ENCODE data around the gene ASIC3. TPM values are rescaled to one million over a fixed set of nuclear protein-coding genes. Genes with fewer than 3 reads are reported as not detected.

The ASIC3 gene
- total and polyA plus RNA-seq, 2 of the 4 experiments (the other 2 are of a cell fraction), result 0.74 TPM; not detected in 1

DNA sequence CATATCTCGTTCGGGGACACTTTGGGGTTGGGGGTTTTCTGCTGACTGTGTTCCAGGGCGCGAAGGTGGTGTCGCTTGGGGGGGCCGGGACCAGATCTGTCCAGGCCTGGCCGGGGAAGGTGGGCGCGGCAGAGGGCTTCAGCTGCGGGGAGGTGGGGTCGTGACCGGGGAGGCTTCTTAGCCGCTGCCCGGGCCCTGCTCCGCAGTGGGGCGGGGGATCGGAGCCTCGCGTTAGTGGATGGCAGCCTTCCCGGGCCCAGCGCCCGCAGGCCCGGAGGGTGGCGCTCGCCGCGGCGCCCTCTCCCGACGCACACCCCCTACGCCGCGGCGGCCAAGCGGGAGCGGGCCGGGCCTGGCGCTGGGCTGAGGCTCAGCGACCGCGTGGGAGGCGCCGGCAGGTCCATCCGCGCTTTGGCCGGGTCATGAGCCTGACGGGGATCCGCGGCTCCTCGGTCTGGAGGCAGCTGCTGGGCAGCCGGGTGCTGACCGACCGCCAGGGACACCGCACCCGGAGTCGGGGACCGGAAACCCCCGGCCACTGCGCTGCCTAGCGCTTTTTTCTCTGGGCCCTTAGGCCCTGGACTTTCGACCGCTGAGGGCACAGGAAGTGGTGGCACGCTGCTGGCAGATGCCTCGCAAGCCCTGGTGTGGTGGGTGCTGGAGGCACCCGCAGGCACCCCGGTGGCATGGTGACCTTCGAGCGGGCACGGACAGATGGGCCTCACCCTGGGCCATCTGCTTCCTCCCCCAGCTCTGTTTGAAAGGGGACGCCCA lies 39.1 kb downstream of the ASIC3 start:
- peak overlapping the region; percentile 82 for H2AFZ ChIP-seq (replicated peaks; ENCODE audit: low read length, poor library complexity)
- intact Hi-C loops (cut with micrococcal nuclease), result loop anchor here (2.0 kb wide), 1 partner anchor 59 kb away; the partner anchor contains the start of gene ABCB8

More for the DNA sequence above, 39.1 kb downstream of the ASIC3 start:
- dilution Hi-C loops (cut with HindIII; ENCODE audit: low sequenced_read_pairs, unreplicated experiment) (no loop called here), in situ Hi-C loops (cut with MboI; ENCODE audit: low sequenced_read_pairs) (no loop called here)
- Histone ChIP-seq H3K36me3 (ENCODE audit: control insufficient read depth, insufficient read depth, low read length) (peaks cover 6% of the 10 kb centered on the region; the same call in 1 of the 2 replicates), H3K4ac (ENCODE audit: low read depth, low read length) (peak overlapping the region; percentile 81), H2AK5ac (ENCODE audit: low read depth, low read length) (peak overlapping the region; percentile 79), H4K8ac (ENCODE audit: low read depth in 2 of 2, low read length in 2 of 2) (peak overlapping the region; percentile 8 to 59; a peak in 2 of 4 replicates), H3K27me3 (ENCODE audit: control insufficient read depth, insufficient read depth, low read length) (no peaks in the 10 kb centered on the region), H2BK15ac (ENCODE audit: low read depth, low read length) (no peak overlapping the region; the same call in 2 of the 3 replicates), H3K18ac (ENCODE audit: low read depth, low read length) (no peak overlapping the region; the same call in 1 of the 2 replicates), H3K4me3 (ENCODE audit: insufficient read depth, low read depth, low read length) (peak overlapping the region; percentile 86), H4K20me1 (ENCODE audit: insufficient read depth, low read length) (peaks cover 49% of the 10 kb centered on the region), H3K9me3 (ENCODE audit: control insufficient read depth, insufficient read depth, low read length) (no peaks in the 10 kb centered on the region), H3K23ac (ENCODE audit: low read depth, low read length) (peak overlapping the region; percentile 96), H4K5ac (ENCODE audit: low read depth, low read length) (no peak overlapping the region), H3K56ac (ENCODE audit: extremely low read depth, insufficient read depth, low read length) (peak overlapping the region; percentile 54), H3K79me1 (ENCODE audit: low read depth in 1 of 2, low read length in 2 of 2) (peaks cover 10 to 50% of the 10 kb centered on the region in 2 experiments; a peak in 3 of 4 replicates), H3K9me1 (ENCODE audit: insufficient read depth, low read length) (peaks cover 8% of the 10 kb centered on the region), H3K9ac (ENCODE audit: low read depth, low read length) (peak overlapping the region; percentile 80), H3K14ac (replicated peaks; ENCODE audit: low read depth, low read length) (peak overlapping the region; percentile 89), H3K27ac (ENCODE audit: insufficient read depth, low read length) (peak overlapping the region; percentile 63), H2AK9ac (replicated peaks; ENCODE audit: low read depth, low read length, poor library complexity) (peak overlapping the region; percentile 76), H3K4me1 (ENCODE audit: control insufficient read depth, insufficient read depth, low read length) (peaks cover 25% of the 10 kb centered on the region), H2BK120ac (ENCODE audit: low read depth, low read length) (peak overlapping the region; percentile 57), H2BK5ac (ENCODE audit: low read depth, low read length, poor library complexity, severe bottlenecking) (peak overlapping the region; percentile 51), H3K4me2 (ENCODE audit: low read depth, low read length) (peak overlapping the region; percentile 54), H4K91ac (ENCODE audit: insufficient read depth, low read depth, low read length) (peak overlapping the region; percentile 70), H2BK20ac (ENCODE audit: low read depth, low read length) (no peak overlapping the region)
- ATAC-seq (ENCODE audit: low read depth), result peak; percentile 16
- peak; percentile 52 for DNase-seq
- peak; percentile 3; the same call in 1 of the 2 replicates for TF ChIP-seq BHLHE40 (IDR thresholded peaks at IDR 0.05; ENCODE audit: low read depth, low read length)
- no peak for TF ChIP-seq CEBPB (IDR thresholded peaks at IDR 0.05; ENCODE audit: low read depth, low read length)
- TF ChIP-seq NFE2L2 (IDR thresholded peaks at IDR 0.05; ENCODE audit: low read depth, low read length), result no peak
- TF ChIP-seq, protein P1, sequence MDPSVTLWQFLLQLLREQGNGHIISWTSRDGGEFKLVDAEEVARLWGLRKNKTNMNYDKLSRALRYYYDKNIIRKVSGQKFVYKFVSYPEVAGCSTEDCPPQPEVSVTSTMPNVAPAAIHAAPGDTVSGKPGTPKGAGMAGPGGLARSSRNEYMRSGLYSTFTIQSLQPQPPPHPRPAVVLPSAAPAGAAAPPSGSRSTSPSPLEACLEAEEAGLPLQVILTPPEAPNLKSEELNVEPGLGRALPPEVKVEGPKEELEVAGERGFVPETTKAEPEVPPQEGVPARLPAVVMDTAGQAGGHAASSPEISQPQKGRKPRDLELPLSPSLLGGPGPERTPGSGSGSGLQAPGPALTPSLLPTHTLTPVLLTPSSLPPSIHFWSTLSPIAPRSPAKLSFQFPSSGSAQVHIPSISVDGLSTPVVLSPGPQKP (IDR thresholded peaks at IDR 0.05; ENCODE audit: borderline replicate concordance, low read depth, low read length), result no peak
- no peak for TF ChIP-seq CHD1 (IDR thresholded peaks at IDR 0.05; ENCODE audit: low read depth, low read length)
- peak; percentile 68 for TF ChIP-seq MXI1 (IDR thresholded peaks at IDR 0.05; ENCODE audit: borderline replicate concordance, low read depth, low read length)
- TF ChIP-seq RAD21 (IDR thresholded peaks at IDR 0.05; ENCODE audit: low read length), result peak; percentile 33; the same call in 1 of the 2 replicates
- TF ChIP-seq SMC3 (IDR thresholded peaks at IDR 0.05; ENCODE audit: low read depth, low read length), result peak; percentile 28
- no peak; the same call in 1 of the 2 replicates for TF ChIP-seq POLR2A (IDR thresholded peaks at IDR 0.05; ENCODE audit: low read depth, low read length)
- TF ChIP-seq FOS (IDR thresholded peaks at IDR 0.05; ENCODE audit: low read depth, low read length), result no peak
- no peak for TF ChIP-seq MAFK (IDR thresholded peaks at IDR 0.05; ENCODE audit: low read depth, low read length)
- TF ChIP-seq RCOR1 (IDR thresholded peaks at IDR 0.05; ENCODE audit: insufficient replicate concordance, low read length), result no peak
- TF ChIP-seq MAZ (IDR thresholded peaks at IDR 0.05; ENCODE audit: borderline replicate concordance, low read depth, low read length), result peak; percentile 19; the same call in 1 of the 2 replicates
- TF ChIP-seq, protein P2, sequence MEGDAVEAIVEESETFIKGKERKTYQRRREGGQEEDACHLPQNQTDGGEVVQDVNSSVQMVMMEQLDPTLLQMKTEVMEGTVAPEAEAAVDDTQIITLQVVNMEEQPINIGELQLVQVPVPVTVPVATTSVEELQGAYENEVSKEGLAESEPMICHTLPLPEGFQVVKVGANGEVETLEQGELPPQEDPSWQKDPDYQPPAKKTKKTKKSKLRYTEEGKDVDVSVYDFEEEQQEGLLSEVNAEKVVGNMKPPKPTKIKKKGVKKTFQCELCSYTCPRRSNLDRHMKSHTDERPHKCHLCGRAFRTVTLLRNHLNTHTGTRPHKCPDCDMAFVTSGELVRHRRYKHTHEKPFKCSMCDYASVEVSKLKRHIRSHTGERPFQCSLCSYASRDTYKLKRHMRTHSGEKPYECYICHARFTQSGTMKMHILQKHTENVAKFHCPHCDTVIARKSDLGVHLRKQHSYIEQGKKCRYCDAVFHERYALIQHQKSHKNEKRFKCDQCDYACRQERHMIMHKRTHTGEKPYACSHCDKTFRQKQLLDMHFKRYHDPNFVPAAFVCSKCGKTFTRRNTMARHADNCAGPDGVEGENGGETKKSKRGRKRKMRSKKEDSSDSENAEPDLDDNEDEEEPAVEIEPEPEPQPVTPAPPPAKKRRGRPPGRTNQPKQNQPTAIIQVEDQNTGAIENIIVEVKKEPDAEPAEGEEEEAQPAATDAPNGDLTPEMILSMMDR (conservative IDR thresholded peaks at IDR 0.05; ENCODE audit: low read depth, low read length), result peak; percentile 48
- ChIA-PET POLR2A (ENCODE audit: unreplicated experiment) (no interaction called here), CTCF (no interaction called here)
- WGBS, 2 experiments (ENCODE audit: extremely low coverage in 2 of 2, insufficient read length in 1 of 2), result 0% methylated on average over 24 of the region's 70 CpGs; no CpG with 5 or more reads in 1 of the 2 experiments
- no TSS peak for BruUV-seq (replicated peaks)

All from IMR-90 (cell line).